A673 (cell line): Measurements from ENCODE around the gene ZBTB37. TPM values are rescaled to one million over a fixed set of nuclear protein-coding genes. Genes with fewer than 3 reads are reported as not detected.

ENCODE experiments used
- BruUV-seq: library from RNA; stranded (reverse); fragments of 400-500 nt; replicated peaks from 2 replicates; lab custom pipeline; 2021; lab: Mats Ljungman, UMichigan
- CTCF ChIA-PET: fragments of 300-600 bp; sonication (Branson Sonifier 250); formaldehyde crosslinking; loops from one replicate; lab custom pipeline; 2022; ENCODE audit warnings: antibody characterized with exemption; lab: Charles Lee
- POLR2A ChIA-PET: fragments of 300-600 bp; sonication (Branson Sonifier 250); formaldehyde crosslinking; loops from one replicate; lab custom pipeline; 2022; ENCODE audit warnings: antibody characterized with exemption; ENCODE audit not compliant: low non-redundant PET; lab: Charles Lee
- DNase-seq: peaks from one replicate; pipeline ENCODE4 v3.0.0-alpha.2; 2015; ENCODE audit warnings: low spot score
- H3K27ac ChIP-seq: fragments of 200-600 bp; sonication (generic); 2 replicates; pipeline ENCODE4 v1.5.1; 2016; ENCODE audit warnings: mixed run types, low read depth, mild to moderate bottlenecking, mixed read lengths, antibody characterized with exemption, low read length; ENCODE audit not compliant: poor library complexity, severe bottlenecking
- H3K27me3 ChIP-seq: fragments of 200-600 bp; sonication (generic); replicated peaks from 2 replicates; pipeline ENCODE4 v1.6.1; 2017; ENCODE audit warnings: mixed run types, low read depth, mild to moderate bottlenecking, mixed read lengths, antibody characterized with exemption, low read length; ENCODE audit not compliant: insufficient read depth, poor library complexity
- H3K36me3 ChIP-seq: fragments of 200-600 bp; sonication (generic); 2 replicates; pipeline ENCODE4 v1.6.1; 2016; ENCODE audit warnings: mixed run types, mild to moderate bottlenecking, mixed read lengths, antibody characterized with exemption, low read length; ENCODE audit not compliant: insufficient read depth, poor library complexity, severe bottlenecking
- H3K4me1 ChIP-seq: fragments of 200-600 bp; sonication (generic); 2 replicates; pipeline ENCODE4 v1.6.1; 2017; ENCODE audit warnings: mixed run types, mild to moderate bottlenecking, mixed read lengths, antibody characterized with exemption, low read length; ENCODE audit not compliant: insufficient read depth, poor library complexity, severe bottlenecking
- H3K4me3 ChIP-seq: fragments of 200-600 bp; sonication (generic); 2 replicates; pipeline ENCODE4 v1.5.1; 2016; ENCODE audit warnings: low read depth, mixed run types, mild to moderate bottlenecking, mixed read lengths, low read length; ENCODE audit not compliant: poor library complexity, severe bottlenecking
- H3K9me3 ChIP-seq: fragments of 200-600 bp; sonication (generic); 2 replicates; pipeline ENCODE4 v1.6.1; 2016; ENCODE audit warnings: mixed run types, low read depth, mild to moderate bottlenecking, mixed read lengths, antibody characterized with exemption, low read length; ENCODE audit not compliant: poor library complexity, severe bottlenecking
- EZH2 ChIP-seq: fragments of 200-600 bp; sonication (generic); IDR thresholded peaks from 2 replicates; pipeline ENCODE4 v1.6.1; 2017; ENCODE audit warnings: borderline replicate concordance, low read depth, mild to moderate bottlenecking, mixed read lengths, antibody characterized with exemption, low read length; ENCODE audit not compliant: poor library complexity, severe bottlenecking
- intact Hi-C: fragments of 100-400 bp; cut with micrococcal nuclease; formaldehyde crosslinking; loops from one replicate; pipeline ENCODE4 v1.10.0; 2022; ENCODE audit not compliant: unreplicated experiment
- total RNA-seq: library from RNA; stranded (reverse); gene quantifications from 2 replicates; pipeline ENCODE4 v1.2.3, GENCODE V29; 2021
- TF ChIP-seq, protein P1 (sequence below): fragments of 300-800, 200-600 bp; sonication (generic); conservative IDR thresholded peaks from 2 replicates; pipeline ENCODE4 v1.5.1; 2017; ENCODE audit warnings: low read depth, mild to moderate bottlenecking, antibody characterized with exemption, low read length, moderate library complexity, mixed read lengths

Gene ZBTB37
- total RNA-seq, 1 experiment from 2014 or later, result 17.2 TPM

DNA sequence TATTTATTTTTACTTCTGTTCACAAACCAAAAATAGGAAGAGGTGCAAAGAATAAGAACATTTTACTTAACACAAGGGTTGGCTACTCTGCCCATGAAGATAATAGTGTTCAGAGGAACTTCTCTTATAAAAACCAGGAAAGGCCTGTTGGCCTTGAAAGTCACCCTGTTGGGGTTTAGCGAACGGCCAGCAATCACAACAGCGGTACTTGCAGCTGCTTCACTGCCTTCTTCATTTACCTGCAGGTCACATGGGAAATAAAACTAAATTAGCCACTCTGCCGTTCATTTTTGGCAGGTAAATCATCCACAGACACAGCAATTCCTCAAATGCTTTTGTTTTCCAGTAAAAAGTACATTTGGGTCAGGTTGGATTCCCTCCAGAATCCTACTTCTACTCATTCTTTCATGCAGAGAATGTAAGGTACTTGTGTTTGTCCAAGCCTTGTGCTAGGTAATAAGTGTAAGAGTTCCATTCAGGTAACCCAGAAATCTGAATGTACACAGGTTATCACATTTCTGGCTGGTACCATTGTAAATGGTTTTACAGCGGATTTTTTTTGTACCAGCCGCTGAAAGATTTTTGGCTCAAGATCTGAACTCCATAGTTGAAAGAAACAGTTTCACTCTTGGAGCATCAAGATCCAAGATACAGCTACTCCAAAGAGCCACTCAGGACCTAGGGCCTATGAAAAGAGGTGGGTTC is 35.8 kb downstream of the ZBTB37 start:
- H3K27me3 ChIP-seq, result no peaks in the 10 kb centered on the region
- CTCF ChIA-PET, result no interaction called here
- TF ChIP-seq, protein P1, sequence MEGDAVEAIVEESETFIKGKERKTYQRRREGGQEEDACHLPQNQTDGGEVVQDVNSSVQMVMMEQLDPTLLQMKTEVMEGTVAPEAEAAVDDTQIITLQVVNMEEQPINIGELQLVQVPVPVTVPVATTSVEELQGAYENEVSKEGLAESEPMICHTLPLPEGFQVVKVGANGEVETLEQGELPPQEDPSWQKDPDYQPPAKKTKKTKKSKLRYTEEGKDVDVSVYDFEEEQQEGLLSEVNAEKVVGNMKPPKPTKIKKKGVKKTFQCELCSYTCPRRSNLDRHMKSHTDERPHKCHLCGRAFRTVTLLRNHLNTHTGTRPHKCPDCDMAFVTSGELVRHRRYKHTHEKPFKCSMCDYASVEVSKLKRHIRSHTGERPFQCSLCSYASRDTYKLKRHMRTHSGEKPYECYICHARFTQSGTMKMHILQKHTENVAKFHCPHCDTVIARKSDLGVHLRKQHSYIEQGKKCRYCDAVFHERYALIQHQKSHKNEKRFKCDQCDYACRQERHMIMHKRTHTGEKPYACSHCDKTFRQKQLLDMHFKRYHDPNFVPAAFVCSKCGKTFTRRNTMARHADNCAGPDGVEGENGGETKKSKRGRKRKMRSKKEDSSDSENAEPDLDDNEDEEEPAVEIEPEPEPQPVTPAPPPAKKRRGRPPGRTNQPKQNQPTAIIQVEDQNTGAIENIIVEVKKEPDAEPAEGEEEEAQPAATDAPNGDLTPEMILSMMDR, result no peak
- TF ChIP-seq EZH2, result no peak
- no peaks in the 10 kb centered on the region for H3K4me1 ChIP-seq
- no peaks in the 10 kb centered on the region for H3K9me3 ChIP-seq
- H3K27ac ChIP-seq, result no peak overlapping the region
- H3K4me3 ChIP-seq, result no peak overlapping the region
- POLR2A ChIA-PET, result no interaction called here
- intact Hi-C loops, result no loop called here
- no peaks in the 10 kb centered on the region for H3K36me3 ChIP-seq
- BruUV-seq, result no TSS peak
- no peak for DNase-seq

DNA sequence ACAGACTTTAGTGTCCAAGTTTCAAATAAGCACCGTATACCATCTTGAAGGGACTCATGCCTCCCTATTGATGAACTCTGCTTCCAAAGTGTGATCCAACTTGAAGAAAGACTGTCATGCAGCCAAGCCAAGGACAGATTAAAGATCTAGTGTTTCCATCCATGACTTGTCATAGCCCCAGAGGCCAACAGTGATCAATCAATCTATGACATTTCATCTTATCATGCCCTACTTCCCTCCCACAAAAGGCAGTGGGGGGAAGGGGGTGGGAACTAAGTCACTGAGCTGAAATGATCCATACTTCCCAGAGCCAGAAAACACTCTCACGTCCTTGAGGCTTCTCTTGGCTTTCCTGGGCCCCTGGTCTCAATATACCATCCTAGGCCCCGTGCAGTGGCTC is 44.9 kb downstream of the ZBTB37 start:
- H3K36me3 ChIP-seq, result no peaks in the 10 kb centered on the region
- ChIA-PET CTCF (no interaction called here), POLR2A (no interaction called here)
- no peak for TF ChIP-seq EZH2
- TF ChIP-seq, protein P1, result no peak
- no peak for DNase-seq
- no TSS peak for BruUV-seq
- H3K4me1 ChIP-seq, result no peaks in the 10 kb centered on the region
- no peaks in the 10 kb centered on the region for H3K27me3 ChIP-seq
- H3K9me3 ChIP-seq, result no peaks in the 10 kb centered on the region
- no peak overlapping the region for H3K27ac ChIP-seq
- intact Hi-C loops, result no loop called here
- H3K4me3 ChIP-seq, result no peak overlapping the region

DNA sequence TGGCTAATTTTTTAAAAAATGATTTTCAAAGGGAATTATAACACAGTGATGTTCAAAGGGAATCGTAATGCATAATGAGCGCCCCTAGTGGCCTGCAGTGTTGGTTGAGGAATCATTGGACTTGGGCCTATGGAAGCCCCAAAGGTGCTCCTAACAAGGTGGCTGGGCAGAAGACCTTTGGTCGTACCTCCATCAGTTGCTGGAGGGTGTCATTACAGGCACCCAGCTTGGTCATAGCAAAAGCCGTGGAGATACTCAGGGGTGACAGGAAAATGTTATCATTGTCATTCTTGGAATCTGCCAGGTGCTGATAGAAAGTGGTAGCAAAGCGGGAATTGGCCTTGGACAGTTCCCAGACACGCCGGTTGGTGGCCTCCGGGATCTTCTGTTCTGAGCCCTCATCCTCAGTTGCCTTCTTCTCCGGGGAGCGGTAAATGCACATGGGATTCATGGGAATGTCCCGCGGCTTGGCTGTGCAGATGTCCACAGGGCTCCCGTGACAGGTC is 46.2 kb downstream of the ZBTB37 start:
- no peaks in the 10 kb centered on the region for H3K27me3 ChIP-seq
- H3K36me3 ChIP-seq, result no peaks in the 10 kb centered on the region
- no peaks in the 10 kb centered on the region for H3K4me1 ChIP-seq
- no TSS peak for BruUV-seq
- peak; percentile 50 for DNase-seq
- H3K9me3 ChIP-seq, result no peaks in the 10 kb centered on the region
- POLR2A ChIA-PET, result no interaction called here
- H3K4me3 ChIP-seq, result no peak overlapping the region
- CTCF ChIA-PET, result no interaction called here
- intact Hi-C loops, result no loop called here
- H3K27ac ChIP-seq, result no peak overlapping the region
- no peak for TF ChIP-seq EZH2
- TF ChIP-seq, protein P1, result peak; percentile 83
